ENCODE measurements around the gene OSM. TPM values are rescaled to one million over a fixed set of nuclear protein-coding genes. Genes with fewer than 3 reads are reported as not detected.

The OSM gene
- total RNA-seq, 1 experiment from 2014 or later, result not detected

- no peak for DNase-seq (ENCODE audit: low read depth)
Measured at GRCh38 chr22:30297991-30298701, 31.5 kb upstream of the OSM start.

GRCh38 chr22:30297276-30297990, 30.8 kb upstream of the OSM start:
- no peak for DNase-seq (ENCODE audit: low read depth)

GRCh38 chr22:30296833-30297232, 30.2 kb upstream of the OSM start:
- DNase-seq (ENCODE audit: low read depth), result no peak

GRCh38 chr22:30296324-30296723, 29.7 kb upstream of the OSM start:
- no peak for DNase-seq (ENCODE audit: low read depth)

GRCh38 chr22:30295576-30295975, 28.9 kb upstream of the OSM start:
- no peak for DNase-seq (ENCODE audit: low read depth)

GRCh38 chr22:30294830-30295229, 28.2 kb upstream of the OSM start:
- no peak for DNase-seq (ENCODE audit: low read depth)

GRCh38 chr22:30294066-30294465, 27.4 kb upstream of the OSM start:
- no peak for DNase-seq (ENCODE audit: low read depth)

GRCh38 chr22:30293026-30293425, 26.4 kb upstream of the OSM start:
- no peak for DNase-seq (ENCODE audit: low read depth)

GRCh38 chr22:30292069-30292970, 25.7 kb upstream of the OSM start:
- no peak for DNase-seq (ENCODE audit: low read depth)

GRCh38 chr22:30291058-30291892, 24.6 kb upstream of the OSM start:
- DNase-seq (ENCODE audit: low read depth), result peak; percentile 76

- peak; percentile 79 for DNase-seq (ENCODE audit: low read depth)
Measured at GRCh38 chr22:30290342-30291057, 23.8 kb upstream of the OSM start.

GRCh38 chr22:30289980-30290313, 23.3 kb upstream of the OSM start:
- no peak for DNase-seq (ENCODE audit: low read depth)

- DNase-seq (ENCODE audit: low read depth), result peak; percentile 95
Measured at GRCh38 chr22:30289141-30289979, 22.7 kb upstream of the OSM start, which contains the start of gene CASTOR1. CASTOR1 (minus strand) TSS chr22:30289505; CDS start chr22:30289497, 8 bp downstream.

- no peak for DNase-seq (ENCODE audit: low read depth)
Measured at GRCh38 chr22:30288419-30289140, 21.9 kb upstream of the OSM start.

GRCh38 chr22:30287648-30288418, 21.2 kb upstream of the OSM start:
- DNase-seq (ENCODE audit: low read depth), result peak; percentile 87

- peak; percentile 48 for DNase-seq (ENCODE audit: low read depth)
Measured at GRCh38 chr22:30286813-30287647, 20.4 kb upstream of the OSM start.

- no peak for DNase-seq (ENCODE audit: low read depth)
Measured at GRCh38 chr22:30286331-30286730, 19.7 kb upstream of the OSM start.

GRCh38 chr22:30285846-30286200, 19.2 kb upstream of the OSM start:
- no peak for DNase-seq (ENCODE audit: low read depth)
